ENCODE measurements around the gene U2AF2.

DNA sequence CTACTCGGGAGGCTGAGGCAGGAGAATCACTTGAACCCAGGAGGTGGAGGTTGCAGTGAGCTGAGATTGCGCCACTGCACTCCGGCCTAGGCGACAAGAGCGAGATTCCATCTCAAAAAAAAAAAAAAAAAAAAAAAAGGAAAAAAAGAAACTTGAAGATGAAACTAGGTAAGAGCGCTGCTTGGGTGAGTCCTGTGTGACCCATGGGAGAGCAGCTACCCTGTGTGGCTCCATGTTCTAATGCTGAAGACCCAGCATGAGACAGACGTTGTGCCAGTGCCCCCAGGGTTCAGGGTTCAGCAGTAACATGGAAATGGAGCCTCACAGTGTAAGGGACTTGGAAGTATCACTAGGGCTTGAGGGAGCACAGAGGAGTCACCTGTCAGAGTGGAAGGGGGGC is 36.4 kb upstream of the U2AF2 start:
- TF ChIP-seq CTCF (conservative IDR thresholded peaks at IDR 0.05) (no peak), EZH2 (IDR thresholded peaks at IDR 0.05; ENCODE audit: low read depth) (no peak)
